Measurements from ENCODE around the gene PHYHD1.

DNA sequence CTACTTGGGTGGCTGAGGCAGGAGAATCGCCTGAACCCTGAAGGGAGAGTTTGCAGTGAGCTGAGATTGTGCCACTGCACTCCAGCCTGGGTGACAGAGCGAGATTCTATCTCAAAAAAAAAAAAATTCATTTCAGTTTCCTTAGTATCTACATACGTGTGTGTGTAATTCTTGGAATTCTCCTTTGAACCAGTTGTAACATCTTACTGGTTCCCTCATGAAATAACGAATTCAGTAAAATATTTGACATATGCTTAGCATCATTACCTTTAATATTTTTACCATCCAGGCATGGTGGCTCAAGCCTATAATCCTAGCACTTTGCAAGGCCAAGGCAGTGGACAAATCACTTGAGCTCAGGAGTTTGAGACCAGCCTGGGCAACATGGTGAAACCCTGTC, 8.8 kb downstream of the PHYHD1 start:
- TF ChIP-seq, protein P1, sequence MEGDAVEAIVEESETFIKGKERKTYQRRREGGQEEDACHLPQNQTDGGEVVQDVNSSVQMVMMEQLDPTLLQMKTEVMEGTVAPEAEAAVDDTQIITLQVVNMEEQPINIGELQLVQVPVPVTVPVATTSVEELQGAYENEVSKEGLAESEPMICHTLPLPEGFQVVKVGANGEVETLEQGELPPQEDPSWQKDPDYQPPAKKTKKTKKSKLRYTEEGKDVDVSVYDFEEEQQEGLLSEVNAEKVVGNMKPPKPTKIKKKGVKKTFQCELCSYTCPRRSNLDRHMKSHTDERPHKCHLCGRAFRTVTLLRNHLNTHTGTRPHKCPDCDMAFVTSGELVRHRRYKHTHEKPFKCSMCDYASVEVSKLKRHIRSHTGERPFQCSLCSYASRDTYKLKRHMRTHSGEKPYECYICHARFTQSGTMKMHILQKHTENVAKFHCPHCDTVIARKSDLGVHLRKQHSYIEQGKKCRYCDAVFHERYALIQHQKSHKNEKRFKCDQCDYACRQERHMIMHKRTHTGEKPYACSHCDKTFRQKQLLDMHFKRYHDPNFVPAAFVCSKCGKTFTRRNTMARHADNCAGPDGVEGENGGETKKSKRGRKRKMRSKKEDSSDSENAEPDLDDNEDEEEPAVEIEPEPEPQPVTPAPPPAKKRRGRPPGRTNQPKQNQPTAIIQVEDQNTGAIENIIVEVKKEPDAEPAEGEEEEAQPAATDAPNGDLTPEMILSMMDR (conservative IDR thresholded peaks at IDR 0.05; ENCODE audit: low read length), result no peak
- no peak for TF ChIP-seq EZH2phosphoT487 (IDR thresholded peaks at IDR 0.05; ENCODE audit: borderline replicate concordance, low read depth, low read length)
